PC-9 (cell line): ENCODE data around the gene PPP3R1.

Source experiments
- CTCF ChIP-seq: fragments of 200-600 bp; sonication (generic); conservative IDR thresholded peaks from 2 replicates; pipeline ENCODE4 v1.6.1; 2017; ENCODE audit warnings: mixed run types, antibody characterized with exemption, mild to moderate bottlenecking, moderate library complexity
- EZH2 ChIP-seq: fragments of 200-600 bp; sonication (generic); IDR thresholded peaks from 2 replicates; pipeline ENCODE4 v1.8.0; 2017; ENCODE audit warnings: antibody characterized with exemption, low read depth

- no peak for TF ChIP-seq CTCF
- TF ChIP-seq EZH2, result no peak
Measured at GRCh38 chr2:68167186-68167585, 85.1 kb downstream of the PPP3R1 start.
